ENCODE results near the gene MMP7. TPM values are rescaled to one million over a fixed set of nuclear protein-coding genes. Genes with fewer than 3 reads are reported as not detected.

The MMP7 gene
- total RNA-seq, 1 donor from 2014 or later, result 1.5 TPM

Other genes with a start within 250 kb of the MMP7 start
- 2.1 TPM for gene BIRC3, start 213.3 kb downstream of the MMP7 start, total RNA-seq
- gene BIRC2, start 183.5 kb downstream of the MMP7 start, total RNA-seq, result 20.8 TPM
- 156 TPM for gene TMEM123, start 78.0 kb downstream of the MMP7 start, total RNA-seq
- not detected for gene MMP20, start 94.6 kb upstream of the MMP7 start, total RNA-seq
- gene MMP27, start 175.0 kb upstream of the MMP7 start, total RNA-seq, result not detected
- gene MMP8, start 194.2 kb upstream of the MMP7 start, total RNA-seq, result 0.50 TPM
- gene MMP10, start 249.9 kb upstream of the MMP7 start, total RNA-seq, result not detected

All from left lobe of liver (tissue), 1 donor.